ENCODE results near the gene ASH1L. TPM values are rescaled to one million over a fixed set of nuclear protein-coding genes. Genes with fewer than 3 reads are reported as not detected.
A peak's percentile ranks its signal among the peaks of the same experiment; 100 is the strongest.
"Not testable (repeated sequence)": the region's sequence is repeated elsewhere in the genome, so short reads cannot be mapped to it uniquely, and the experiment has no call there.

ASH1L gene
- total RNA-seq, 1 experiment from 2014 or later: 19.8 TPM

- DNase-seq (ENCODE audit: low read depth): not testable (repeated sequence)
These were observed 233.7 kb downstream of the ASH1L start for GRCh38 chr1:155328856-155329255.

GRCh38 chr1:155327981-155328380, 234.6 kb downstream of the ASH1L start:
- no peak for DNase-seq (ENCODE audit: low read depth)

GRCh38 chr1:155326631-155327037, 236.0 kb downstream of the ASH1L start:
- no peak for DNase-seq (ENCODE audit: low read depth)

GRCh38 chr1:155326020-155326526, 236.5 kb downstream of the ASH1L start:
- no peak for DNase-seq (ENCODE audit: low read depth)

- DNase-seq (ENCODE audit: low read depth): no peak
These were observed 237.1 kb downstream of the ASH1L start for GRCh38 chr1:155325603-155325893.

GRCh38 chr1:155324717-155325602, 237.6 kb downstream of the ASH1L start:
- peak; percentile 46 for DNase-seq (ENCODE audit: low read depth)

GRCh38 chr1:155324037-155324716, 238.4 kb downstream of the ASH1L start:
- DNase-seq (ENCODE audit: low read depth): peak; percentile 97

GRCh38 chr1:155323729-155324036, 238.9 kb downstream of the ASH1L start:
- peak; percentile 83 for DNase-seq (ENCODE audit: low read depth)

- peak; percentile 96 for DNase-seq (ENCODE audit: low read depth)
These were observed 239.5 kb downstream of the ASH1L start for GRCh38 chr1:155322953-155323728.

GRCh38 chr1:155322571-155322952, 240.0 kb downstream of the ASH1L start:
- DNase-seq (ENCODE audit: low read depth): peak; percentile 48

- no peak for DNase-seq (ENCODE audit: low read depth)
These were observed 240.7 kb downstream of the ASH1L start for GRCh38 chr1:155321639-155322503.

GRCh38 chr1:155320661-155321617, 241.7 kb downstream of the ASH1L start, which contains the start of gene RUSC1:
TSS of gene RUSC1 (plus strand) at chr1:155320894. CDS start at chr1:155321774, 880 bp downstream.
- DNase-seq (ENCODE audit: low read depth): no peak

GRCh38 chr1:155320252-155320651, 242.4 kb downstream of the ASH1L start:
- DNase-seq (ENCODE audit: low read depth): no peak

GRCh38 chr1:155319536-155319935, 243.1 kb downstream of the ASH1L start:
- no peak for DNase-seq (ENCODE audit: low read depth)

- DNase-seq (ENCODE audit: low read depth): no peak
These were observed 244.5 kb downstream of the ASH1L start for GRCh38 chr1:155318082-155318481.

- no peak for DNase-seq (ENCODE audit: low read depth)
These were observed 245.7 kb downstream of the ASH1L start for GRCh38 chr1:155316922-155317321.

GRCh38 chr1:155313261-155313660, 249.3 kb downstream of the ASH1L start:
- no peak for DNase-seq (ENCODE audit: low read depth)

GRCh38 chr1:155309423-155310021, 253.1 kb downstream of the ASH1L start:
- no peak for DNase-seq (ENCODE audit: low read depth)

Measured in RPMI7951 (cell line).